LNCAP (cell line): ENCODE data around the gene SPARC.

Source experiments
- CTCF ChIP-seq: fragments of 450-650 bp; IDR thresholded peaks from 2 replicates; pipeline ENCODE4 v1.5.1; 2017; ENCODE audit warnings: mild to moderate bottlenecking

SPARC gene

GRCh38 chr5:151686674-151687407, at the start of gene SPARC:
TSS of gene SPARC (minus strand) at chr5:151686915. CDS start at chr5:151676188, 10,727 bp downstream.
- TF ChIP-seq CTCF, result no peak

GRCh38 chr5:151735646-151736045, 48.9 kb upstream of the SPARC start:
- TF ChIP-seq CTCF, result no peak

GRCh38 chr5:151734064-151734408, 47.3 kb upstream of the SPARC start:
- no peak for TF ChIP-seq CTCF

- TF ChIP-seq CTCF, result no peak
Measured at GRCh38 chr5:151733358-151734063, 46.8 kb upstream of the SPARC start.

DNA sequence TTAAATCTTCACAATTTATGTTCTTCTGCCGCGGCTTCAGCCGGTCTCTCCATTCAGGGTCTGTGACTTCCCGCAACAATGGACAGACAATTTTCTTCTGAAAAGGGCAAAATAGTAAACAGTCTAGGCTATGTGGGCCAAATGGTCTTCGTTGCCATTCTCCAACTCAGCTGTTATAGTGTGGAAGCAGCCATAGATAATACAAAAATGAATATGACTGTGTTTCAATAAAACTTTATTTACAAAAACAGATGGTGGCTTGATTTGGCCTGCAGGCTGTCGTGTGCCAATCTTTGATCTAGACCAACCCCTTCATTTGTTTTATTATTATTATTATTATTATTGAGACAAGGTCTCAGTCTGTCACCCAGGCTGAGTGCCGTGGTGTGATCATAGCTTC, 43.7 kb upstream of the SPARC start:
- TF ChIP-seq CTCF, result no peak

DNA sequence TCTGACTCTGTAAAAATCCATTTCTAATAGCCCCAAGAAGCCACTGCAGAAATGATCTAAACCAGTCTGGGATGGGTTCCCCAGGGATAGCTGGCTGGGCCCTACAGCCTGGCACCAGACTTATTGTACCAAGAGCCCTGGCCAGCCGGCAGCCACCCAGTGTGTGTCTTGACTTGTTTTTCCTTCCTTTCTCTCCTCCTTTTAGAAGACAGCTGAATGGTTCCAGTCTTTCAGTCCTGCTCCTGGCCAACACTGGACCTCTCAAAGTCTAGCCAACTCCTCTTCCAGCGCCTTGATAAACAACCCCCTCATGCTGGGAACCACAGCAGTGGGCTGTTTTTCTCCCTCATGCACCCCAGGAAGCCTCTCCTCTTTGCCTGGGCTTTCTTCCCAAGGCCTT, 37.6 kb upstream of the SPARC start:
- TF ChIP-seq CTCF, result no peak

GRCh38 chr5:151722546-151722945, 35.8 kb upstream of the SPARC start:
- TF ChIP-seq CTCF, result no peak
